GM12872 (cell line): ENCODE results near the gene LYPD6B.

Experiments
- TF ChIP-seq, protein P1 (sequence below): IDR thresholded peaks from 3 replicates; pipeline ENCODE4 v1.5.1; 2011; ENCODE audit warnings: low read depth, mild to moderate bottlenecking, low read length, moderate library complexity; ENCODE audit not compliant: insufficient read depth

LYPD6B gene

DNA sequence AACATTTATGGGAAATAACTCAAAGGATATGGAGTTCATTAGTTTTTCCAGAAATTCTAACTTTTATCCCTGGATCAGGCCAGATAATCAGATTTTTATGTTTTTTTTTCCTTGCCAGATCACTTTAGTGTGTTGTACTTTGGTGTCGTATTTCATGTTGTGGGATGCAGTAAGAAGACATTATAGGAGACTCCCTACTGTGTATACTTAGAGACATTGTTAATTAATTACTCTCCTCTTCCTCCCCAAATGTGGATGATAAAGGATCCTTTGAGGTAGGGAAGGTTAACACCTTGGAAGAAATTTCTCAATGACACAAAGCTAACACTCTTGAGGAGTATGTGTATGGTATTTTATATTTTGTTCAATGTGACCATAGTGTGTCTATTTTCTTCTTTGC lies 120.5 kb downstream of the LYPD6B start:
- TF ChIP-seq, protein P1, sequence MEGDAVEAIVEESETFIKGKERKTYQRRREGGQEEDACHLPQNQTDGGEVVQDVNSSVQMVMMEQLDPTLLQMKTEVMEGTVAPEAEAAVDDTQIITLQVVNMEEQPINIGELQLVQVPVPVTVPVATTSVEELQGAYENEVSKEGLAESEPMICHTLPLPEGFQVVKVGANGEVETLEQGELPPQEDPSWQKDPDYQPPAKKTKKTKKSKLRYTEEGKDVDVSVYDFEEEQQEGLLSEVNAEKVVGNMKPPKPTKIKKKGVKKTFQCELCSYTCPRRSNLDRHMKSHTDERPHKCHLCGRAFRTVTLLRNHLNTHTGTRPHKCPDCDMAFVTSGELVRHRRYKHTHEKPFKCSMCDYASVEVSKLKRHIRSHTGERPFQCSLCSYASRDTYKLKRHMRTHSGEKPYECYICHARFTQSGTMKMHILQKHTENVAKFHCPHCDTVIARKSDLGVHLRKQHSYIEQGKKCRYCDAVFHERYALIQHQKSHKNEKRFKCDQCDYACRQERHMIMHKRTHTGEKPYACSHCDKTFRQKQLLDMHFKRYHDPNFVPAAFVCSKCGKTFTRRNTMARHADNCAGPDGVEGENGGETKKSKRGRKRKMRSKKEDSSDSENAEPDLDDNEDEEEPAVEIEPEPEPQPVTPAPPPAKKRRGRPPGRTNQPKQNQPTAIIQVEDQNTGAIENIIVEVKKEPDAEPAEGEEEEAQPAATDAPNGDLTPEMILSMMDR, result no peak

DNA sequence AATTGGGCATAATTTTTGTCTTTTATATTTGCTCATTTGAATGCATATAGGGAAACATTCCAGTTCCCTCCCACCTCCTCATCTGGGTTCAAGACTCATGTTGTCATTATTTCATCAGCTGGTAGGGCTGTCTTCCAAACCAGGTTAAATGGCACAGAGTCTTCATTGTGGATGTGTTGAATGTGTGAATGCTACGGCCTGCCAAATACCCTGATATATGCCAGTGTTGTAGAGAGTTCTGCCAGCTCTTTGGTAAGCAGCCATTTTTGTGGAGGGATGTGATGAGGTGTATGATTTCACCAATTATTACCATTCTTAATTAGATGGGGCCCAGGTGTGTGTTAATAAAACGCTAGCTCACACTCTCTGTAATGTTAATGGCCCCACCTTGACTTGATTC lies 121.7 kb downstream of the LYPD6B start:
- TF ChIP-seq, protein P1, result no peak

DNA sequence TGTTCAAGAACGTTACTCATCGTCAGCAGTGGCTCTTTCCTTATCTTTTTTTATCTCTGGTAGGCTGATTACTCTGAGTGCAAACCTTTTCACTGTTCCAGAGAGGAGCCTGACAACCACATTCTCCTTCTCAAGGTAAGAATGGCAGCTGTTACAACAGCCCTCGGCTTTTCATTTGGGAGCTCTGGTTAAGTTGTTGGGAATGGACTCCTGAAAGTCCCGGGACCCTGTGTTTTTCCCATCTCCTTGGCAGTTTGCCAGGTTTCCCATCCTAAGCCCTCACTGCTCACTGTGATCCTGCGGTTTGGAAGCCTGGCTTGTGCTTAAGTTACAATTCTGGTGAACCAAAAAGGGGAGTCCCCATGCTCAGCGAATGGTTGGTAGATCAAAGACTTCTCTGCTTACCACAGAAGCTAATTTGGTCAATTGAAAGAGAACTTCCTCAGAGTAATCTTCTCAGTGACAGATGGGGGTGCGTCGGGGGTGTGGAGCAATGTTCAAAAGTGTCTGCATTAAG lies 122.3 kb downstream of the LYPD6B start:
- TF ChIP-seq, protein P1, result no peak

DNA sequence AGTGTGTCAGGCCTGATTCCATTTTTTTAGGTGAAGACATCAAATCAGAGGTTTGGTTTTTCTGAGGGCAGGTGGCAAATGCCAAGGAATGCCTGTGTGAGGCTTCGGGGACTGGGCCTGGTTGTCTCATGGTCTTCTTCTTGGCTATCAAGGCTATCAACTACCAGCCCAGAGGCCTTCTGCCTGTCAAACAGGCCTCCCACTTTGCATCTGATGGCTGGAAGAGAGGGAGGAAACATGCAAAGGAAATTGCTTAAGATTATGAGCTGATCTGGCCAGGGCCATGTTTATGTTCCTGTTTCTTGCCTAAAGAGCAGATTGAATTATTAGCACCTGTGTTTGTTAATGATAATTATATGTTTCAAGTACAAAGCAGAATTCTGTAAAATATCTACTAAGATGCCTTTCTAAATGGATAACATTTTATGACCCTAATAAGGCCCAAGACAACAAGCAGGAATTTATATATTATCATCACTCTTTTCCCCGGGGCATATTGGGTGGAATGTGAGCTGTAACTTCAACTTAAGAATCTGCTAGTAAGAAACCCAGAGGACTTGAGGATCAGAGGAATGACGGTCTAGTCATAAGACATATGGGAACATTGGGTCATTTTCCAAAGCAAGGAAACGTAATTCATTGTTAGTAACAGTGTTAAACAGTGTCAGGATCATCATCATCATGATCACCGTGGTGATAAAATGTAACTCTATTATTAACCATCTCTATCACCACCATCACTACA lies 123.2 kb downstream of the LYPD6B start:
- TF ChIP-seq, protein P1, result no peak

DNA sequence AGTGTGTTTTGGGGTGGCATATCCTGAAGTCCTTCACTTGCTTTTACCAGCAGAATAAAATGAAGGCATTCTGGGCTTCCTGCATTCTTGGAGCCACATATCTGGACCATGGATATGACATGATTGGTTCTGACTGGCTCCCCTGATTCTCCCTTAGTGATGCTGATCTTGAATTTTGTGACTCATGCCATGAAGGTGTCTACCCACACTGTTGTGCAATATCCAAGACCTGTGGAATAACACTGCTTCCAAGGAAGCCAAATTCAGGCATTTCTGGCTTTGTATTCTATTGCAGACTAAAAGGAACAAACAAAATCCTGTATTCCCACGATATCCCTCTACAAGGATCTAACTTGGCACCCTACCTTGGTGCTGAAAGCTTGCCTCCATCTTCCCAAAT lies 125.8 kb downstream of the LYPD6B start:
- TF ChIP-seq, protein P1, result no peak

DNA sequence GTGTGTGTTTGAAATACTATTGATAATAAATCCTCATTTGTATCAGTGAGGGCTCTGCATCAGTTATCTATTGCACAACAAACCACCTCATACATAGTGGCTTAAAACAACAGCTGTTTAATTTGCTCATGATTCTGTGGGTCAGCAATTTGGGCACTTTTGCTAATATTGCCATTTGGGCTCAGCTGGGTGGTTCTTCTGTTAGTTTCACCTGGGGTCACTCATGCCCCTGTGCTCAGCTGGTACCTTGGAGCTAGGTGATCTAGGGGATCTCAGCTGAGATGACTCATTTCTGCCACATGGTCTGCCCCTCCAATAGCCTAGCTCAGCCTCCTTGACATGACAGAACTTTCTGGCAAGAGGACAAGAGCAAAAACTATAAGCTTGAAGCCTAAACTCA lies 126.3 kb downstream of the LYPD6B start:
- TF ChIP-seq, protein P1, result no peak

DNA sequence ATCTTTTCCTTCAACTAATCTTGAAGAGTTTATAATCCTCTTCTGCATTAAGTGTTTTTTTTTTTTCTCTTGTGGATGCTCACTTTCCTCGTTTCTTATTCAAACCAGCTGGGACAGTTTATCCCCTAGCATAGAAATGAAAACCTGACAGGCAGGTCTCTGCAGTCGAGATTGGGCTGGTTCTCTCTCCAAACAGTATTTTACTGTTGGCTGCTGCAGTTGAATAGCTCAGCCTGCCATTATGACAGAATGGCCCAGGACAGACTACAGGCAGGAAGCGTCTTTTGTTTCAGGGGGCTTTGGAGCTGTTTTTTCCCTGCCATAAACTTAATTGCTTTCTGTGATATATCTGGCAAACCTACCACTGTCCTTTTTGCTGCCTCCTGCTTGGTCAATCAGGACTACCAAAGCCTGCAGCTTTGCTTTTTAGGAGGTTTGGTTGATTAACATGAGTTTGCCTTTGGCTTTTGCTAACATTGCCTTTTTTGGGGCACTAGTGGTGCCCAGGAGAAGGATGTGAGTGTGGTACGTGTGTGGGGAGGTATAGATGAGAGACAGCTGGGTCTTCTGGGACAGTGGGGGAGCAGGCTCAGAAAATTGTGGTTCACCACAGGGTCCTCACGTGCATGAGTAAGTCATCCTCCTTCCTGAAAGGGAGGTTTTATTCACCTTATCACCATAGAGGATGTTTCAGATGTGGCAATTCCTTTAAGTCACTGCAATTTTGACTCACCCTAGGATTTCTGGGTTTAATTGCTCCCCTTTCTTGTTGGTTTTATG lies 128.7 kb downstream of the LYPD6B start:
- TF ChIP-seq, protein P1, result no peak
